GM18907 (cell line): Measurements from ENCODE around the gene WWC1.

Experiments
- ATAC-seq: cut with Tn5 transposase; IDR thresholded peaks from one replicate; pipeline ENCODE4 v1.9.1; 2021; ENCODE audit warnings: mild to moderate bottlenecking, moderate library complexity; ENCODE audit not compliant: unreplicated experiment

The WWC1 gene

GRCh38 chr5:168291342-168291963, at the start of gene WWC1:
TSS of gene WWC1 (plus strand) at chr5:168291645. CDS start at chr5:168292153, 508 bp downstream.
- peak; percentile 80 for ATAC-seq

DNA sequence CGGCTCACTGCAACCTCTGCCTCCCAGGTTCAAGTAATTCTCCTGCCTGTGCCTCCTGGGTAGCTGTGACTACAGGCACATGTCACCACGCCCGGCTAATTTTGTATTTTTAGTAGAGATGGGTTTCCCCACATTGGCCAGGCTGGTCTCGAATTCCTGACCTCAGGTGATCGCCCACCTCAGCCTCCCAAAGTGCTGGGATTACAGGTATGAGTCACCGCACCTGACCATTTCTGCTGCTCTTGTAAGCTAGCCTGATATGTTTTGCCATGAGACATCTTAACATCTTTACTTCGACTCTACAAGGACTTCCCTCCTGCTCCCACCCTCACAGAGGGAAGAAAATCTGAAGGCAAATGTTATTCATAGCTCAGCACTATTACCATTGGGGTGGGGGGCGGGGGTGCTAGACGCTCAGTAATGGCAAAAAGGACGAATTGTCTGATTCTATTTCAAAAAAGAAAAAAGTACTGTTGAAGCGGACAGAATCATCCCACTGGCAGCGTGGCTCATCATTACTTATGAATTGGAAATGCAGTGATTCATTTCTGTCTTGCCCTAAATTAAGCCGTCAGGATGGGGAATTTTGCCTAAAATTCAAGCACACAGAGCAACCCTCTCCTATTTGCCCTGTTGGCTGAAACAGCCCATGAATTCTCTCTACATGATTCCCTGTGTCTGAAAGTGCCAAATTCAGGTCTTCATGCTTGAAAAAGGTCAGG, 46.4 kb upstream of the WWC1 start:
- no peak for ATAC-seq

DNA sequence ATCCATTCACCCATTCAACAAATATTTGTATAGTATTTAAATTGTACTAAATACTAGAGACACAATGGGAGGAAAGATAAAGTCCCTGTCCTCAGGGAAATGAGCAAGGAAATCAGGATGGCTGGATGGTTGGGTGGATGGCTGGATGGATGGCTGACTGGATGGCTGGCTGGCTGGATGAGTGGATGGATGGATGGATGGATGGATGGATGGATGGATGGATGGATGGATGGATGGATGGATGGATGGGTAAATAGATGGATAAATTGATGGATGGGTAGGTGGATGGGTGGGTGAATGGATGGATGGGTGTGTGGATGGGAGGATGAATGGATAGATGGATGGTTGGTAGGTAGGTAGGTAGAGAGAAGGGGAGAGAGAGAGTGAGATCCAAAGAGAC, 41.5 kb upstream of the WWC1 start:
- ATAC-seq: no peak

GRCh38 chr5:168251259-168251658, 40.2 kb upstream of the WWC1 start:
- ATAC-seq: no peak

- ATAC-seq: no peak
Observed at GRCh38 chr5:168254013-168254693, 37.3 kb upstream of the WWC1 start.

- no peak for ATAC-seq
Observed at GRCh38 chr5:168260353-168261226, 30.9 kb upstream of the WWC1 start.

GRCh38 chr5:168261227-168261571, 30.2 kb upstream of the WWC1 start:
- ATAC-seq: no peak

- no peak for ATAC-seq
Observed at GRCh38 chr5:168262042-168262743, 29.3 kb upstream of the WWC1 start.

GRCh38 chr5:168263121-168263520, 28.3 kb upstream of the WWC1 start:
- no peak for ATAC-seq

GRCh38 chr5:168266016-168266415, 25.4 kb upstream of the WWC1 start:
- ATAC-seq: no peak

- peak; percentile 90 for ATAC-seq
Observed at GRCh38 chr5:168268949-168269936, 22.2 kb upstream of the WWC1 start.

DNA sequence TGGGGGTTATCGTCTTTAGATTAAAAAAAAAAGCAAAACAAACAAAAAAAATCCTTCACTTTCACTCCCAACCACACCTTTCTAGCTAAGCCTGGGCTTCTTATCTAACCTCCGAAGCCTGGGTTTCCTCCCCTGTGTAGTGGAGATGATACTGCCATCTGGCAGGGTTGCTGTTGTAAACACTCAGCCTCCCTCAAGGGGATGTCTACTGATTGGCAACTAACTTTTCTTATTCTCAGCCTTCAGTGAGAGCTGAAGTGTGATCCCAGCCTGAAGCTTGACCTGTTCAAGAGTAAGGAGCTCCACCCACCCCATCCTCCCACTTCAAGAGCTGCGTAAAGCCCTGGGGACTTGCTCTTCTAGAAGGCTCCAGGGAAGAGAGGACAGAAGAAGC, 21.5 kb upstream of the WWC1 start:
- no peak for ATAC-seq

- no peak for ATAC-seq
Observed at GRCh38 chr5:168270476-168270875, 21.0 kb upstream of the WWC1 start.

GRCh38 chr5:168273056-168273980, 18.1 kb upstream of the WWC1 start:
- no peak for ATAC-seq

DNA sequence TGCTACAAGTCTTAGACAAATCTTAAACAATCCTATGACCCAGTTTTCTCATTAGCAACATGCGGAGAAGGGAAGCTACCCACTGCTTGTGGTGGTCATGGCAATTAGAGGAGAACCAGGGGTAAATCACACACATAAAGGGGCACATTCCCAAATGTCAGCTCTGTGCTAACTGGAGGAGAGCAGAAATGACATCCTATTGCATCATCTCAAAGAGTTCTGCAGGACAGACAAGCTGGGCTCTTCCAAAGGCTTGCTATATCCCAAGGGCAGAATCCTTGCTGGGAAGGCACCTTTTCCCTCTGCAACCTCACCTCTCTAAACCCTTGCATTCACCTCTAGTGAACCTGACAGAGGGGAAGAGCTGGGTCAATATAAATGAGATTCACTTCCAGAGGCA, 17.0 kb upstream of the WWC1 start:
- ATAC-seq: no peak

DNA sequence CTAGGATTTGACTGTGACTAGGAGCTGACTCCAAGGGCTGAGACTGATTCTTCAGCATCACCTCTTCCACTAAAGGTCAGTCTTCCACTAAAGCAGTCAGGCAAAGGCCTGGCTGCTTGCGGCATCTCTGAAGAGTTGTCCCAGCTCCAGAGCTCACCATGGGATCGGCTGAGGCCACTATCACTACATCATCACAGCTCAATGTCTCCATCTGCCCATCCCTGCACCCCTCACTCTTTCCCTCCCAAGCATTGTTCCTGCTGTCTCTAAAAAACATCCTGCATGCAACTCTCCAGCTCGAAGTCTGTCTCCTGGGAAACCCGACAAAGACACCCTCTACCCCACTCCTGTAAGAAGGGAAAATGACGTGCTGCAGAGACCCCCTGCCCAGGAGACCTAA, 15.5 kb upstream of the WWC1 start:
- no peak for ATAC-seq

GRCh38 chr5:168282120-168282519, 9.3 kb upstream of the WWC1 start:
- ATAC-seq: no peak

- no peak for ATAC-seq
Observed at GRCh38 chr5:168284809-168285208, 6.6 kb upstream of the WWC1 start.
